Caco-2 (cell line): Measurements from ENCODE around the gene BFAR. TPM values are rescaled to one million over a fixed set of nuclear protein-coding genes. Genes with fewer than 3 reads are reported as not detected.

Source experiments
- BruUV-seq: library from RNA; stranded (reverse); fragments of 400-500 nt; replicated peaks from 2 replicates; lab custom pipeline; 2021; lab: Mats Ljungman, UMichigan
- CTCF ChIA-PET: fragments of 300-600 bp; sonication (Branson Sonifier 250); formaldehyde crosslinking; loops from one replicate; lab custom pipeline; 2022; ENCODE audit warnings: antibody characterized with exemption; lab: Charles Lee
- POLR2A ChIA-PET: fragments of 300-600 bp; sonication (Branson Sonifier 250); formaldehyde crosslinking; loops from one replicate; lab custom pipeline; 2022; ENCODE audit warnings: antibody characterized with exemption; lab: Charles Lee
- DNase-seq, 2 experiments: peaks; one replicate each; pipeline versions ENCODE4 v3.0.0 to v3.0.0-alpha.2; 2020 to 2022
- H3K27me3 ChIP-seq: replicated peaks from 2 replicates; pipeline ENCODE4 v1.6.0; 2011; ENCODE audit warnings: low read length; ENCODE audit not compliant: control insufficient read depth, insufficient read depth
- H3K36me3 ChIP-seq: 2 replicates; pipeline ENCODE4 v1.5.1; 2011; ENCODE audit warnings: low read length; ENCODE audit not compliant: control insufficient read depth, insufficient read depth
- H3K4me1 ChIP-seq: fragments of 250-450 bp; sonication (Bioruptor Pico); 2 replicates; pipeline ENCODE4 v1.5.1; 2020; ENCODE audit warnings: mild to moderate bottlenecking
- H3K4me3 ChIP-seq: 2 replicates; pipeline ENCODE4 v1.5.1; 2011; ENCODE audit warnings: low read depth, mild to moderate bottlenecking, control low read depth, low read length
- H3K9me3 ChIP-seq: fragments of 250-450 bp; sonication (Bioruptor Pico); 2 replicates; pipeline ENCODE4 v1.5.1; 2020; ENCODE audit warnings: mild to moderate bottlenecking, moderate library complexity
- H3K27ac Mint-ChIP-seq: one replicate; pipeline ENCODE4 v1.8.0; 2022; ENCODE audit warnings: mixed read lengths; ENCODE audit not compliant: unreplicated experiment
- H3K27me3 Mint-ChIP-seq: one replicate; pipeline ENCODE4 v1.8.0; 2022; ENCODE audit warnings: mixed read lengths; ENCODE audit not compliant: insufficient read depth, unreplicated experiment
- H3K36me3 Mint-ChIP-seq: one replicate; pipeline ENCODE4 v1.8.0; 2022; ENCODE audit warnings: mild to moderate bottlenecking, mixed read lengths; ENCODE audit not compliant: insufficient read depth, unreplicated experiment
- H3K4me1 Mint-ChIP-seq: one replicate; pipeline ENCODE4 v1.8.0; 2022; ENCODE audit warnings: low read depth, mixed read lengths; ENCODE audit not compliant: unreplicated experiment
- H3K4me3 Mint-ChIP-seq: one replicate; pipeline ENCODE4 v1.8.0; 2022; ENCODE audit warnings: mild to moderate bottlenecking, moderate library complexity, mixed read lengths; ENCODE audit not compliant: unreplicated experiment
- H3K9me3 Mint-ChIP-seq: one replicate; pipeline ENCODE4 v1.8.0; 2022; ENCODE audit warnings: mixed read lengths; ENCODE audit not compliant: unreplicated experiment
- intact Hi-C: fragments of 100-400 bp; cut with micrococcal nuclease; formaldehyde crosslinking; loops from one replicate; pipeline ENCODE4 v1.10.0; 2022; ENCODE audit not compliant: unreplicated experiment
- total RNA-seq: library from RNA; stranded (reverse); gene quantifications from 2 replicates; pipeline ENCODE4 v1.2.3, GENCODE V29; 2022
- TF ChIP-seq, protein P1 (sequence below), 2 experiments: fragments of 200-600 bp in 1 of 2; IDR thresholded peaks; 1 replicate in 1 of 2; 2 replicates in 1 of 2; pipeline versions ENCODE4 v1.5.1 to v1.8.0; 2011 to 2022; ENCODE audit warnings: antibody characterized with exemption in 1 of 2, control low read depth in 1 of 2, inconsistent platforms in 1 of 2, low read depth in 1 of 2, low read length in 1 of 2, mild to moderate bottlenecking in 1 of 2, moderate library complexity in 1 of 2; ENCODE audit not compliant: insufficient read depth in 1 of 2, severe bottlenecking in 1 of 2, unreplicated experiment in 1 of 2

The BFAR gene
- total RNA-seq, 1 experiment from 2014 or later = 42.7 TPM

- H3K4me3 ChIP-seq = no peak overlapping the region
- no peak for DNase-seq
- peaks cover 38% of the 10 kb centered on the region for H3K36me3 Mint-ChIP-seq
- no peaks in the 10 kb centered on the region for H3K4me1 Mint-ChIP-seq
- TF ChIP-seq, protein P1, sequence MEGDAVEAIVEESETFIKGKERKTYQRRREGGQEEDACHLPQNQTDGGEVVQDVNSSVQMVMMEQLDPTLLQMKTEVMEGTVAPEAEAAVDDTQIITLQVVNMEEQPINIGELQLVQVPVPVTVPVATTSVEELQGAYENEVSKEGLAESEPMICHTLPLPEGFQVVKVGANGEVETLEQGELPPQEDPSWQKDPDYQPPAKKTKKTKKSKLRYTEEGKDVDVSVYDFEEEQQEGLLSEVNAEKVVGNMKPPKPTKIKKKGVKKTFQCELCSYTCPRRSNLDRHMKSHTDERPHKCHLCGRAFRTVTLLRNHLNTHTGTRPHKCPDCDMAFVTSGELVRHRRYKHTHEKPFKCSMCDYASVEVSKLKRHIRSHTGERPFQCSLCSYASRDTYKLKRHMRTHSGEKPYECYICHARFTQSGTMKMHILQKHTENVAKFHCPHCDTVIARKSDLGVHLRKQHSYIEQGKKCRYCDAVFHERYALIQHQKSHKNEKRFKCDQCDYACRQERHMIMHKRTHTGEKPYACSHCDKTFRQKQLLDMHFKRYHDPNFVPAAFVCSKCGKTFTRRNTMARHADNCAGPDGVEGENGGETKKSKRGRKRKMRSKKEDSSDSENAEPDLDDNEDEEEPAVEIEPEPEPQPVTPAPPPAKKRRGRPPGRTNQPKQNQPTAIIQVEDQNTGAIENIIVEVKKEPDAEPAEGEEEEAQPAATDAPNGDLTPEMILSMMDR (IDR thresholded peaks at IDR 0.05; ENCODE audit: insufficient read depth in 1 of 2, low read depth in 1 of 2, low read length in 1 of 2, severe bottlenecking in 1 of 2, unreplicated experiment in 1 of 2) = no peak
- BruUV-seq = no TSS peak
- H3K27ac Mint-ChIP-seq = no peak overlapping the region
- H3K36me3 ChIP-seq = no peaks in the 10 kb centered on the region
- ChIA-PET CTCF (no interaction called here), POLR2A (no interaction called here)
- no peaks in the 10 kb centered on the region for H3K9me3 ChIP-seq
- H3K4me1 ChIP-seq = no peaks in the 10 kb centered on the region
- H3K27me3 ChIP-seq = no peaks in the 10 kb centered on the region
- H3K4me3 Mint-ChIP-seq = no peak overlapping the region
- no peaks in the 10 kb centered on the region for H3K27me3 Mint-ChIP-seq
- no peaks in the 10 kb centered on the region for H3K9me3 Mint-ChIP-seq
- intact Hi-C loops = no loop called here
Measured at GRCh38 chr16:14616280-14616679, 16.5 kb upstream of the BFAR start.

DNA sequence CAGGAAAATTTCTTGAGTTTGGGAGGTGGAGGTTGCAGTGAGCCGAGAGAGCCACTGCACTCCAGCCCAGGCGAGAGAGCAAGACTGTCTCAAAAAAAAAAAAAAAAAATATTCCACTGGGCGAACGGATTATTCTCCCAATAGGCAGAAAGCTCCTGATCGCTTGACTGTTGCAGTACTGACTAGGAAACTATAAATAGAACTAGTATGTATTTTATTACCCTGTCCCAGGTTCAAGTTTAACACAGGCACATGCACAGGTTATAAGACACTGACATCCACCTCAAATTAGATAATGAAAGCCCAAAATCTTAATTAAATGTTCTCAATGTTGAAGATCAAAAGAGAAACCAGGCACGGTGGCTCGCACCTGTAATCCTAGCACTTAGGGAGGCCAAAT is 14.2 kb upstream of the BFAR start:
- Histone ChIP-seq H3K4me1 (no peaks in the 10 kb centered on the region), H3K4me3 (no peak overlapping the region), H3K9me3 (no peaks in the 10 kb centered on the region), H3K27me3 (no peaks in the 10 kb centered on the region), H3K36me3 (no peaks in the 10 kb centered on the region)
- no TSS peak for BruUV-seq
- intact Hi-C loops = no loop called here
- TF ChIP-seq, protein P1 (IDR thresholded peaks at IDR 0.05; ENCODE audit: insufficient read depth in 1 of 2, low read depth in 1 of 2, low read length in 1 of 2, severe bottlenecking in 1 of 2, unreplicated experiment in 1 of 2) = no peak
- ChIA-PET CTCF (no interaction called here), POLR2A (no interaction called here)
- Mint-ChIP-seq H3K4me1 (no peaks in the 10 kb centered on the region), H3K27me3 (no peaks in the 10 kb centered on the region), H3K4me3 (no peak overlapping the region), H3K9me3 (no peaks in the 10 kb centered on the region), H3K27ac (no peak overlapping the region), H3K36me3 (peaks cover 44% of the 10 kb centered on the region)
- DNase-seq = no peak

GRCh38 chr16:14627078-14627477 is 5.7 kb upstream of the BFAR start:
- peaks cover 5% of the 10 kb centered on the region; the same call in 1 of the 2 replicates for H3K4me1 ChIP-seq
- no peak for DNase-seq
- H3K27me3 Mint-ChIP-seq = no peaks in the 10 kb centered on the region
- ChIA-PET POLR2A (no interaction called here), CTCF (no interaction called here)
- TF ChIP-seq, protein P1 (IDR thresholded peaks at IDR 0.05; ENCODE audit: insufficient read depth in 1 of 2, low read depth in 1 of 2, low read length in 1 of 2, severe bottlenecking in 1 of 2, unreplicated experiment in 1 of 2) = no peak
- H3K27ac Mint-ChIP-seq = no peak overlapping the region
- no peak overlapping the region for H3K4me3 ChIP-seq
- H3K36me3 Mint-ChIP-seq = peaks cover 45% of the 10 kb centered on the region
- no peaks in the 10 kb centered on the region for H3K9me3 ChIP-seq
- H3K9me3 Mint-ChIP-seq = no peaks in the 10 kb centered on the region
- H3K4me3 Mint-ChIP-seq = no peak overlapping the region
- intact Hi-C loops = no loop called here
- no peaks in the 10 kb centered on the region; the same call in 1 of the 2 replicates for H3K36me3 ChIP-seq
- peaks cover 7% of the 10 kb centered on the region for H3K4me1 Mint-ChIP-seq
- no TSS peak for BruUV-seq
- H3K27me3 ChIP-seq = no peaks in the 10 kb centered on the region; the same call in 1 of the 2 replicates
